ENCODE results near the gene ACOT11.
"Not testable (repeated sequence)": the region's sequence is repeated elsewhere in the genome, so short reads cannot be mapped to it uniquely, and the experiment has no call there.

ACOT11 gene

DNA sequence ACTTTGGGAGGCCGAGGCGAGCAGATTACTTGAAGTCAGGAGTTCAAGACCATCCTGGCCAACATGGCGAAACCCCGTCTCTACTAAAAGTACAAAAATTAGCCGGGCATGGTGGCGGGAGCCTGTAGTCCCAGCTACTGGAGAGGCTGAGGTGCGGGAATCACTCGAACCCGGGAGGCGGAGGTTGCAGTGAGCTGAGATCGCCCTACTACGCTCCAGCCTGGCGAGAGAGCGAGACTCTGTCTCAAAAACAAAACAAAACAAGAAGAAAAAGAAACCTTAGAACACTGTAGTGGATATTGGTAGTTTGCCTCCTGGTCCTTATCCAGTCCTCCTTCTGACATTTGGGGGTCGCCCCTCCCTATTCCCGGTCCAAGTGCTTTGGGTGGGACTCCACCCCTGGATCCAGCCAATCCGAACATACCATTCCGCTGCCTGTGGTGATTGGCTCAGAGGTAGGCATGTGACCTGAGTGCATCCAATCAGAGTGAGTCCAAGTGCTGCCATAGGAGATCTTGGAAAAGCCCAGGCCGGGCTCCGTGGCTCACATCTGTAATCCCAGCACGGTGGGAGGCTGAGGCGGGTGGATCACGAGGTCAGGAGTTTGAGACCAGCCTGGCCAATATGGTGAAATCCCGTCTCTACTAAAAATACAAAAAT lies 34.0 kb upstream of the ACOT11 start:
- not testable (repeated sequence) for H3K4me1 ChIP-seq (ENCODE audit: insufficient read depth, low read length); H3K9me3 ChIP-seq (ENCODE audit: insufficient read depth, low read depth, low read length); H3K4me3 ChIP-seq (ENCODE audit: low read length); H3K9ac ChIP-seq (ENCODE audit: low read depth, low read length); H3K27me3 ChIP-seq (ENCODE audit: insufficient read depth, low read length); H3K27ac ChIP-seq (ENCODE audit: low read depth, low read length); H3K36me3 ChIP-seq (ENCODE audit: insufficient read depth, low read length)
- 93% methylated on average over 22 of the region's 24 CpGs for WGBS

DNA sequence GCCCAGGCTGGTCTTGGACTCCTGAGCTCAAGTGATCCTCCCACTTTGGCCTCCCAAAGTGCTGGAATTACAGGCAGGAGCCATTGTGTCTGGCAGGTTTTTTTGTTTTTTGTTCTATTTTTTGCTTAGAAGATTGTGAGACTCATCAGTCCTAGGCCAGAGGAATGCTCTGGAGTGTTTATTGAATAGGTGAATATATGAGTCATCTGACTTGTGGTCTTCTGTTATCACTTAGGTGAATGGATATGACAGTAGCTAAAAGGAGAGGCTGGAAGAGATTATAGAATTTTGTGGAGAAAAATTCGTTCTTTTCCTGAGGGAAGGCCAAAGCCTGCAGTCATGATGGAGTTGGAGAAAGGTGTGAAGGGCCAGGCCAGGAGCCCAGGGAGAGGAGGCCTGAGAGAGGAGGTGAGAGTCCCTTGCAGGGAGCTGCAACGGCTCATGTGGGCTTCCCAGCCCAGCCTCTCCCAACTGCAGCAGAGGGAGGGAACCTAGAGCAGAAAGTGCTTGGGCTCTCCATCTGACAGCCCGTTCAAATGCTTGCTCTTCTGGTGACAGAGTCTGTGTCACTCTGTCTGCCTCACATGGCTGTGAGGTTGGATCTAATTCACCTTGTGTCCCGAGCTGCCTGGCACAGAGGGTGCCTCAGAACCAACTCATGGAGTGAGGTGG lies 31.6 kb upstream of the ACOT11 start:
- Histone ChIP-seq H3K4me1 (ENCODE audit: insufficient read depth, low read length) (no peaks in the 10 kb centered on the region), H3K9me3 (ENCODE audit: insufficient read depth, low read depth, low read length) (no peaks in the 10 kb centered on the region), H3K27ac (ENCODE audit: low read depth, low read length) (no peak overlapping the region), H3K27me3 (ENCODE audit: insufficient read depth, low read length) (no peaks in the 10 kb centered on the region), H3K9ac (ENCODE audit: low read depth, low read length) (no peak overlapping the region), H3K4me3 (ENCODE audit: low read length) (no peak overlapping the region), H3K36me3 (ENCODE audit: insufficient read depth, low read length) (no peaks in the 10 kb centered on the region)
- 69% methylated on average over 4 of the region's 4 CpGs for WGBS

DNA sequence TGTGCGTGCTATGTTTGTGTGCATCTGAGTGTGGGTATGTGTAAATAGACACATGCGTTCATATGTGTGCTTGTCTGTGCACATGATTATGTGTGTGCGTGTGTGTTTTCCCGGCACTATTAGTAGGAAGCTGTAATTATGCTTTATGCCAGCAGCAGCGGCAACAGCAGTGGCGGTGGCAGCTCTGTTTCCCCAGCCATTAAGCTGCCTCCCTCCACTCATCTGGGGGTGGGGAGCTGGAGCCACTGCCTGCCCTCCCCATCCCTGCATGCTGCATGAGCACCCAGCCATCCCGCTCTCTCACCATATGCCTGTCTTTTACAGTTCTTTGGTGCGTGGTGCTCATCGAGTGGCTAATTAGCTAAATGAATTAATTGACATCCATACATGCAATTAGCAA lies 30.5 kb upstream of the ACOT11 start:
- no peaks in the 10 kb centered on the region for H3K36me3 ChIP-seq (ENCODE audit: insufficient read depth, low read length)
- WGBS, result 92% methylated on average over 9 of the region's 9 CpGs
- no peak overlapping the region for H3K9ac ChIP-seq (ENCODE audit: low read depth, low read length)
- no peak overlapping the region for H3K27ac ChIP-seq (ENCODE audit: low read depth, low read length)
- H3K27me3 ChIP-seq (ENCODE audit: insufficient read depth, low read length), result no peaks in the 10 kb centered on the region
- H3K4me1 ChIP-seq (ENCODE audit: insufficient read depth, low read length), result no peaks in the 10 kb centered on the region
- no peaks in the 10 kb centered on the region for H3K9me3 ChIP-seq (ENCODE audit: insufficient read depth, low read depth, low read length)
- no peak overlapping the region for H3K4me3 ChIP-seq (ENCODE audit: low read length)

DNA sequence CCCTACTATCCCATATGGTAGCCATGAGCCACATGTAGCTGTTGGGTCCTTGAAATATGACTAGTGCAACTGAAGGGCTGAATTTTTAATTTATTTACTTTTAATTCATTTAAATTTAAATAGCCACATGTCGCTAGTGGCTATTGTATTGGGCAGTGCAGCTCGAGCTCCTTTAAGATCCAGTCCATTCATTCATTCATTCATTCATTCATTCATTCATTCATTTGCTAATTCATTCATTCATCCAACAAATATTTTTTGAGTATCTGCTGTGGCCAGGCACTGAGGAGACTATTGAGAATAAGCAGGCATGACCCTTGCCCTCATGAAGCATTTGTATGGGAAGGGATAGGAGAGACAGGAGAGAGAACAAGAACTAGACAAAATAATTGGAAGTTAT lies 29.5 kb upstream of the ACOT11 start:
- H3K4me1 ChIP-seq (ENCODE audit: insufficient read depth, low read length), result no peaks in the 10 kb centered on the region
- H3K36me3 ChIP-seq (ENCODE audit: insufficient read depth, low read length), result no peaks in the 10 kb centered on the region
- 98% methylated on average over 2 of the region's 2 CpGs for WGBS
- H3K4me3 ChIP-seq (ENCODE audit: low read length), result no peak overlapping the region
- H3K9ac ChIP-seq (ENCODE audit: low read depth, low read length), result no peak overlapping the region
- no peaks in the 10 kb centered on the region for H3K9me3 ChIP-seq (ENCODE audit: insufficient read depth, low read depth, low read length)
- no peak overlapping the region for H3K27ac ChIP-seq (ENCODE audit: low read depth, low read length)
- no peaks in the 10 kb centered on the region for H3K27me3 ChIP-seq (ENCODE audit: insufficient read depth, low read length)

DNA sequence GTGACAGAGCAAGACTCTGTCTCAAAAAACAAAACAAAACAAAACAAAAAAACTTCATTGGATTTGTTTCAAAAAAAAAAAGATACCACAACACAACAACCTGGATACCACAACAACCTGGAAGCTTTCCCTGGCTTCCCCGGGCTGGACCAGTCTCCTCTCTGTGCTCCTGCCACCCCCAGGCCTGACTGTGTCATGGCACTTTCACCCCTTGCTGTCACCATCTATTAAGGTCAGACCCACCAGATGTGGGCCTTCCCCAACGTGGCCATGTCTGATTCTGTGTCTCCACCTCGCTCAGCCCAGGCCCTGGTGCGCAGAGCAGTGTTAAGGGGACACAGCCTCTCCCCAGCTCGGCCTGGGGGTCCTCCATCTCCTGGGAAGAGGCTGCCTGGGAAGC lies 28.3 kb upstream of the ACOT11 start:
- H3K36me3 ChIP-seq (ENCODE audit: insufficient read depth, low read length), result no peaks in the 10 kb centered on the region
- H3K9me3 ChIP-seq (ENCODE audit: insufficient read depth, low read depth, low read length), result no peaks in the 10 kb centered on the region
- no peak overlapping the region for H3K27ac ChIP-seq (ENCODE audit: low read depth, low read length)
- WGBS, result 48% methylated on average over 5 of the region's 5 CpGs
- no peak overlapping the region for H3K4me3 ChIP-seq (ENCODE audit: low read length)
- no peaks in the 10 kb centered on the region for H3K4me1 ChIP-seq (ENCODE audit: insufficient read depth, low read length)
- H3K9ac ChIP-seq (ENCODE audit: low read depth, low read length), result no peak overlapping the region
- H3K27me3 ChIP-seq (ENCODE audit: insufficient read depth, low read length), result no peaks in the 10 kb centered on the region

DNA sequence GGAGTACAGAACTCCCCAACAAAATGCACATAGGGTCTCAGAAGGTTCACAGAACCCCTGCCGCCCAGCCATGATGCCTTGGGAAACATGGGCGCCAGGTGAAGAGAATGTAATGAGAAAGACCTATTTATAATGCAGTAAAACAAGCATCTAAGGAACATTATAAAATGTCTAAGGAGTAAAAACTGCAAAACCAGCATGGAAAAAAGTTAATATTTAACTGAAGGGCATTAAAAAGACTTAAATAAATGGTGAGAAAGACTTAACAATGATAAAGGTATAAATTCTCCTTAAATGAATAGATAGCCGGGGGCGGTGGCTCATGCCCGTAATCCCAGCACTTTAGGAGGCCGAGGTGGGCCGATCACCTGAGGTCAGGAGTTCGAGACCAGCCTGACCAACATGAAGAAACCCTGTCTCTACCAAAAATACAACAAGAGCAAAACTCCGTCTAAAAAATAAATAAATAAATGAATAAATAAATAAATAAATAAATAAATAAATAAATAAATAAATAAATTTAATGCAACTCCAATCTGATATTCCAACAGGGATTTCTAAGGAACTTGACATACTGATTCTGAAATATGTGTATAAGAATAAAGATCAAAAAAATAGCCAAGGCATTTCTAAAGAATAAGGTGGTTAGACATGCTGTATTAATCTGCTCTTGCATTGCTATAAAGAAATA lies 27.3 kb upstream of the ACOT11 start:
- H3K27ac ChIP-seq (ENCODE audit: low read depth, low read length), result no peak overlapping the region
- H3K36me3 ChIP-seq (ENCODE audit: insufficient read depth, low read length), result no peaks in the 10 kb centered on the region
- H3K4me1 ChIP-seq (ENCODE audit: insufficient read depth, low read length), result no peaks in the 10 kb centered on the region
- no peaks in the 10 kb centered on the region for H3K27me3 ChIP-seq (ENCODE audit: insufficient read depth, low read length)
- H3K4me3 ChIP-seq (ENCODE audit: low read length), result no peak overlapping the region
- no peak overlapping the region for H3K9ac ChIP-seq (ENCODE audit: low read depth, low read length)
- no peaks in the 10 kb centered on the region for H3K9me3 ChIP-seq (ENCODE audit: insufficient read depth, low read depth, low read length)
- 98% methylated on average over 6 of the region's 9 CpGs for WGBS

DNA sequence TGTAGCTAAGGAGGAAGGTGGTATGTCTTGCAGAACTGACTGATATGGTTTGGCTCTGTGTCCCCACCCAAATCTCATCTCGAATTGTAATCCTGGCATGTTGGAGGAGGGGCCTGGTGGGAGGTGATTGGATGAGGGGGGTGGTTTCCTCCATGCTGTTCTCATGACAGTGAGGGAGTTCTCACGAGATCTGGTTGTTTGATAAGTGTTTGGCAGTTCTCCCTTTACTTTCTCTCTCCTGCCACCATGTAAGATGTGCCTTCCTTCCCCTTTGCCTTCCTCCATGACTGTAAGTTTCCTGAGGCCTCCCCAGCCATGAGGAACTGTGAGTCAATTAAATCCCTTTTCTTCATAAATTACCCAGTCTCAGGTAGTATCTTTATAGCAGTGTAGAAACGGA lies 21.5 kb upstream of the ACOT11 start:
- not testable (repeated sequence) for H3K9me3 ChIP-seq (ENCODE audit: insufficient read depth, low read depth, low read length); H3K36me3 ChIP-seq (ENCODE audit: insufficient read depth, low read length); H3K9ac ChIP-seq (ENCODE audit: low read depth, low read length); H3K4me3 ChIP-seq (ENCODE audit: low read length); H3K27me3 ChIP-seq (ENCODE audit: insufficient read depth, low read length); H3K4me1 ChIP-seq (ENCODE audit: insufficient read depth, low read length); H3K27ac ChIP-seq (ENCODE audit: low read depth, low read length)
- 87% methylated on average over 3 of the region's 3 CpGs for WGBS

DNA sequence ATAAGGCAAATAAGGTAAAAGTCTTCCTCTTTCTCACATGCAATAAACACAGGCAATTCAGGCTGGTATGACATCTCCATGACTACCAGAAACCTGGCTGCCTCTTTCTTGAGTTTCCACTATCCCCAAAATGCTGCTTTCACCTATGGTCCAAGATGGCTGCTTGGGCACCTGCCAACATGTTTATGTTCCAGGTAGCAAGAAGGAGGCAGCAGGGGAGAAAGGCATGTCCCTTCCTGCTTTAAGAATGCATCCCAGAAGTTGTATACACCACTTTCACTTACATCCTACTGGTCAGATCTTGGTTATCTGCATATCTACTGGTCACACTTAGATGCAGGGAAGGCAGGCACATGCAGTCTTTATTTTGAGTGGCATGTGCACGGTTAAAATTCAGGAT lies 19.4 kb upstream of the ACOT11 start:
- H3K36me3 ChIP-seq (ENCODE audit: insufficient read depth, low read length), result no peaks in the 10 kb centered on the region
- WGBS, result 90% methylated on average over 1 of the region's 1 CpG
- H3K4me1 ChIP-seq (ENCODE audit: insufficient read depth, low read length), result no peaks in the 10 kb centered on the region
- H3K4me3 ChIP-seq (ENCODE audit: low read length), result no peak overlapping the region
- H3K27ac ChIP-seq (ENCODE audit: low read depth, low read length), result no peak overlapping the region
- no peaks in the 10 kb centered on the region for H3K9me3 ChIP-seq (ENCODE audit: insufficient read depth, low read depth, low read length)
- no peak overlapping the region for H3K9ac ChIP-seq (ENCODE audit: low read depth, low read length)
- H3K27me3 ChIP-seq (ENCODE audit: insufficient read depth, low read length), result no peaks in the 10 kb centered on the region

DNA sequence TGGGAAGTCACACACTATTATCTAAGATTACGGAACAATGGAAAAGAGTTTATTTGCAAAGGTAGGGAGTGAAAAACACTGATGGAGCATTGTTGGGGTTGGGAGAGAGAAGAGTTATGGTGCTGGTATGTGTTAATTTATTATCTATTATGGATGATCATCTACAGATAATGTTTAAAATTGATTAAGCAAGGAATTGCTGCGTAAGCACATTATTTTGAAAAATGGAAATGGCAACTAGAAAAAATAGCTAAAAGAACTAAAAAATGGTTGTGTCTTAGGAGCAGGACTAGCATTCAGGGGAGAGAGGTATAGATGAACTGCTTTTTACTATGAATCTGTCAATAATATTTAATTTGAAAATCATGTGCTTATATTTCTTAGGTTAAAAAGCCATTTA lies 16.0 kb upstream of the ACOT11 start:
- Histone ChIP-seq H3K4me3 (ENCODE audit: low read length) (no peak overlapping the region), H3K27me3 (ENCODE audit: insufficient read depth, low read length) (no peaks in the 10 kb centered on the region), H3K9me3 (ENCODE audit: insufficient read depth, low read depth, low read length) (no peaks in the 10 kb centered on the region), H3K4me1 (ENCODE audit: insufficient read depth, low read length) (no peaks in the 10 kb centered on the region), H3K36me3 (ENCODE audit: insufficient read depth, low read length) (no peaks in the 10 kb centered on the region), H3K9ac (ENCODE audit: low read depth, low read length) (no peak overlapping the region), H3K27ac (ENCODE audit: low read depth, low read length) (no peak overlapping the region)
- WGBS, result 87% methylated on average over 2 of the region's 2 CpGs

DNA sequence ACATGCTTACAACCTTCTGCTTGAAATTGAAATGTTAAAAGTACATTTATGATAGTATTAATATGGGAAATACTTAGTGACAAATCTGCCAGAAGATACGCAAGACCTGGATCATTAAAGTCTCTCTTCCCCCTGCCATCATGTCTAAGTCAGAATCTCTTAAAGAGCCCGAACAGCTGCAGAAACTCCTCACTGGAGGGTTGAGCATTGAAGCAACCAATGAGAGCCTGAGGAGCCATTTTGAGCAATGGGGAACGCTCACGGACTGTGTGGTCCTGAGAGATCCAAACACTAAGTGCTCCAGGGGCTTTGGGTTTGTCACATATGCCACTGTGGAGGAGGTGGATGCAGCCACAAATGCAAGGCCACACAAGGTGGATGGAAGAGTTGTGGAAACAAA lies 11.4 kb upstream of the ACOT11 start:
- not testable (repeated sequence) for H3K4me1 ChIP-seq (ENCODE audit: insufficient read depth, low read length); H3K36me3 ChIP-seq (ENCODE audit: insufficient read depth, low read length); H3K9me3 ChIP-seq (ENCODE audit: insufficient read depth, low read depth, low read length); H3K27ac ChIP-seq (ENCODE audit: low read depth, low read length); H3K9ac ChIP-seq (ENCODE audit: low read depth, low read length); H3K4me3 ChIP-seq (ENCODE audit: low read length); H3K27me3 ChIP-seq (ENCODE audit: insufficient read depth, low read length)
- 92% methylated on average over 4 of the region's 4 CpGs for WGBS

DNA sequence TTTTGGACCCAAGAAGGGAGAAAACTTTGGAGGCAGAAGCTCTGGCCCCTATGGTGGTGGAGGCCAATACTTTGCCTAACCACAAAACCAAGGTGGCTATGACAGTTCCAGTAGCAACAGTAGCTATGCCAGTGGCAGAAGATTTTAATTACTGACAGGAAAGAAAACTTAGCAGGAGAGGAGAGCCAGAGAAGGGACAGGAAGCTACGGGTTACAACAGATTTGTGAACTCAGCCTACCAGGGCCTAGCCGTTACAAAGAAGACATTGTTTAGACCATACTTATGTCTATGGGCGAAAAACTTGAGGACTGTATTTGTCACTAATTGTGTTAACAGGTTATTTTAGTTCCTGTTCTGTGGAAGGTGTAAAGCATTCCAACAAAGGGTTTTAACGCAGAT lies 10.4 kb upstream of the ACOT11 start:
- Histone ChIP-seq H3K4me1 (ENCODE audit: insufficient read depth, low read length) (0 out of 2 replicates have a peak, but pooled peaks cover 2% of the 10 kb centered on the region), H3K4me3 (ENCODE audit: low read length) (no peak overlapping the region), H3K36me3 (ENCODE audit: insufficient read depth, low read length) (no peaks in the 10 kb centered on the region), H3K27ac (ENCODE audit: low read depth, low read length) (no peak overlapping the region), H3K9me3 (ENCODE audit: insufficient read depth, low read depth, low read length) (no peaks in the 10 kb centered on the region), H3K27me3 (ENCODE audit: insufficient read depth, low read length) (no peaks in the 10 kb centered on the region), H3K9ac (ENCODE audit: low read depth, low read length) (no peak overlapping the region)
- 79% methylated on average over 4 of the region's 4 CpGs for WGBS

Data from HUES64 (cell line).